Neural cell (in vitro differentiated cells): Measurements from ENCODE around the gene PTPRN2. TPM values are rescaled to one million over a fixed set of nuclear protein-coding genes. Genes with fewer than 3 reads are reported as not detected.

Source experiments
- H2AFZ ChIP-seq: fragments of 200-600, 300-800 bp; sonication (generic), shearing (Covaris generic); 2 replicates; pipeline ENCODE4 v1.6.0; 2014; ENCODE audit warnings: low read depth, mild to moderate bottlenecking, antibody characterized with exemption, low read length, moderate library complexity
- H3F3A ChIP-seq: fragments of 200-600 bp; shearing (Covaris generic); 2 replicates; pipeline ENCODE4 v1.6.1; 2016; ENCODE audit warnings: mild to moderate bottlenecking, moderate library complexity, mixed read lengths, antibody characterized with exemption, low read length; ENCODE audit not compliant: insufficient read depth, poor library complexity, severe bottlenecking
- H3K27ac ChIP-seq: fragments of 200-600, 300-800 bp; sonication (generic), shearing (Covaris generic); 2 replicates; pipeline ENCODE4 v1.5.1; 2014; ENCODE audit warnings: mild to moderate bottlenecking, low read length, moderate library complexity
- H3K27me3 ChIP-seq: fragments of 300-800, 200-600 bp; sonication (generic), shearing (Covaris generic); 2 replicates; pipeline ENCODE4 v1.6.0; 2014; ENCODE audit warnings: mild to moderate bottlenecking, low read depth, low read length, moderate library complexity; ENCODE audit not compliant: insufficient read depth
- H3K36me3 ChIP-seq: fragments of 300-800, 200-600 bp; sonication (generic), shearing (Covaris generic); 2 replicates; pipeline ENCODE4 v1.5.1; 2014; ENCODE audit warnings: mild to moderate bottlenecking, antibody characterized with exemption, low read length, moderate library complexity; ENCODE audit not compliant: insufficient read depth
- H3K4me2 ChIP-seq: fragments of 300-800, 200-600 bp; sonication (generic), shearing (Covaris generic); 2 replicates; pipeline ENCODE4 v1.6.0; 2014; ENCODE audit warnings: mild to moderate bottlenecking, low read length
- H3K4me3 ChIP-seq: fragments of 300-800, 200-600 bp; sonication (generic), shearing (Covaris generic); 2 replicates; pipeline ENCODE4 v1.5.1; 2014; ENCODE audit warnings: mild to moderate bottlenecking, low read length, moderate library complexity
- H3K79me2 ChIP-seq: fragments of 200-600 bp; shearing (Covaris generic); replicated peaks from 2 replicates; pipeline ENCODE4 v1.6.0; 2014; ENCODE audit warnings: mild to moderate bottlenecking, low read length, moderate library complexity; ENCODE audit not compliant: insufficient read depth
- H3K9ac ChIP-seq: fragments of 300-800, 200-600 bp; sonication (generic), shearing (Covaris generic); 2 replicates; pipeline ENCODE4 v1.6.1; 2016; ENCODE audit warnings: mild to moderate bottlenecking, low read length, mixed read lengths
- H3K9me2 ChIP-seq: fragments of 200-600 bp; shearing (Covaris generic); 2 replicates; pipeline ENCODE4 v1.6.1; 2016; ENCODE audit warnings: mild to moderate bottlenecking, low read length, mixed read lengths; ENCODE audit not compliant: insufficient read depth
- H3K9me3 ChIP-seq: fragments of 200-600, 300-800 bp; sonication (generic), shearing (Covaris generic); 2 replicates; pipeline ENCODE4 v1.6.1; 2016; ENCODE audit warnings: mild to moderate bottlenecking, mixed run types, low read length, moderate library complexity, mixed read lengths
- H4K20me1 ChIP-seq: fragments of 200-600 bp; shearing (Covaris generic); 2 replicates; pipeline ENCODE4 v1.6.1; 2016; ENCODE audit warnings: mild to moderate bottlenecking, mixed run types; ENCODE audit not compliant: insufficient read depth
- CTCF ChIP-seq: fragments of 450-650 bp; IDR thresholded peaks from 2 replicates; pipeline ENCODE4 v1.5.1; 2014; ENCODE audit warnings: antibody characterized with exemption, mild to moderate bottlenecking, moderate library complexity; ENCODE audit not compliant: poor library complexity, severe bottlenecking
- EP300 ChIP-seq: fragments of 450-650 bp; conservative IDR thresholded peaks from 2 replicates; pipeline ENCODE4 v1.6.1; 2014; ENCODE audit warnings: antibody characterized with exemption, mild to moderate bottlenecking, moderate library complexity; ENCODE audit not compliant: poor library complexity, severe bottlenecking
- EZH2 ChIP-seq: fragments of 200-600, 300-800 bp; shearing (Covaris generic), sonication (generic); IDR thresholded peaks from 2 replicates; pipeline ENCODE4 v1.6.1; 2014; ENCODE audit warnings: antibody characterized with exemption, low read length, borderline replicate concordance, mild to moderate bottlenecking; ENCODE audit not compliant: insufficient read depth, poor library complexity, severe bottlenecking
- MXI1 ChIP-seq: fragments of 450-650 bp; conservative IDR thresholded peaks from 2 replicates; pipeline ENCODE4 v1.6.1; 2014; ENCODE audit warnings: antibody characterized with exemption, mild to moderate bottlenecking; ENCODE audit not compliant: poor library complexity, severe bottlenecking
- POLR2AphosphoS5 ChIP-seq: IDR thresholded peaks from 2 replicates; pipeline ENCODE4 v1.6.1; 2012
- RAD21 ChIP-seq: fragments of 450-650 bp; conservative IDR thresholded peaks from 2 replicates; pipeline ENCODE4 v1.6.1; 2014; ENCODE audit warnings: antibody characterized with exemption, mild to moderate bottlenecking, moderate library complexity
- REST ChIP-seq: IDR thresholded peaks from 2 replicates; pipeline ENCODE4 v1.6.1; 2012; ENCODE audit warnings: borderline replicate concordance
- SMC3 ChIP-seq: fragments of 450-650 bp; conservative IDR thresholded peaks from 2 replicates; pipeline ENCODE4 v1.6.1; 2014; ENCODE audit warnings: antibody characterized with exemption, mild to moderate bottlenecking, moderate library complexity; ENCODE audit not compliant: poor library complexity
- TAF1 ChIP-seq: IDR thresholded peaks from 2 replicates; pipeline ENCODE4 v1.6.1; 2012; ENCODE audit warnings: low read depth
- polyA plus RNA-seq: library from polyadenylated mRNA; depleted of rRNA; stranded (reverse); fragments of >200 nt; gene quantifications from 2 replicates; pipeline ENCODE4 v1.2.3, GENCODE V29; 2014

Gene PTPRN2
- polyA plus RNA-seq, 1 donor from 2014 or later, result 31.0 TPM

- Histone ChIP-seq H2AFZ (no peak overlapping the region), H3K9me3 (no peaks in the 10 kb centered on the region), H3K4me3 (no peak overlapping the region), H3K9ac (no peak overlapping the region), H4K20me1 (no peaks in the 10 kb centered on the region), H3K36me3 (no peaks in the 10 kb centered on the region), H3K27ac (no peak overlapping the region), H3K4me2 (no peak overlapping the region), H3K79me2 (no peaks in the 10 kb centered on the region), H3F3A (no peaks in the 10 kb centered on the region), H3K27me3 (no peaks in the 10 kb centered on the region), H3K9me2 (no peaks in the 10 kb centered on the region)
- TF ChIP-seq POLR2AphosphoS5, result no peak
- no peak for TF ChIP-seq EZH2
- TF ChIP-seq EP300, result no peak
- TF ChIP-seq REST, result no peak
- no peak for TF ChIP-seq RAD21
- TF ChIP-seq SMC3, result no peak
- no peak for TF ChIP-seq TAF1
- no peak for TF ChIP-seq MXI1
- TF ChIP-seq CTCF, result no peak
These were observed 837.3 kb downstream of the PTPRN2 start for GRCh38 chr7:157750291-157750690.

GRCh38 chr7:157745721-157746709 is 841.6 kb downstream of the PTPRN2 start:
- no peaks in the 10 kb centered on the region for H4K20me1 ChIP-seq
- no peaks in the 10 kb centered on the region for H3K79me2 ChIP-seq
- no peaks in the 10 kb centered on the region for H3K9me3 ChIP-seq
- no peak for TF ChIP-seq SMC3
- no peak overlapping the region for H3K9ac ChIP-seq
- no peak overlapping the region for H3K4me2 ChIP-seq
- no peaks in the 10 kb centered on the region for H3F3A ChIP-seq
- H3K9me2 ChIP-seq, result no peaks in the 10 kb centered on the region
- no peak overlapping the region for H2AFZ ChIP-seq
- H3K36me3 ChIP-seq, result no peaks in the 10 kb centered on the region
- H3K27ac ChIP-seq, result no peak overlapping the region
- no peaks in the 10 kb centered on the region for H3K27me3 ChIP-seq
- H3K4me3 ChIP-seq, result no peak overlapping the region
